ENCODE data around the gene CASKIN1. TPM values are rescaled to one million over a fixed set of nuclear protein-coding genes. Genes with fewer than 3 reads are reported as not detected.
A peak's percentile ranks its signal among the peaks of the same experiment; 100 is the strongest.

CASKIN1 gene
- total RNA-seq, 1 donor from 2014 or later = under 0.01 TPM

- Histone ChIP-seq H3K4me3 (ENCODE audit: low read depth, low read length) (no peak overlapping the region), H3K27me3 (ENCODE audit: control insufficient read depth, insufficient read depth, low read length) (no peaks in the 10 kb centered on the region), H3K36me3 (ENCODE audit: control insufficient read depth, insufficient read depth, low read length) (no peaks in the 10 kb centered on the region)
- no peak for FAIRE-seq
- DNase-seq (ENCODE audit: low read depth) = no peak
- no peak for TF ChIP-seq CTCF (IDR thresholded peaks at IDR 0.05; ENCODE audit: insufficient read depth, low read length, severe bottlenecking)
Measured at GRCh38 chr16:2183671-2184070, 12.7 kb downstream of the CASKIN1 start.

DNA sequence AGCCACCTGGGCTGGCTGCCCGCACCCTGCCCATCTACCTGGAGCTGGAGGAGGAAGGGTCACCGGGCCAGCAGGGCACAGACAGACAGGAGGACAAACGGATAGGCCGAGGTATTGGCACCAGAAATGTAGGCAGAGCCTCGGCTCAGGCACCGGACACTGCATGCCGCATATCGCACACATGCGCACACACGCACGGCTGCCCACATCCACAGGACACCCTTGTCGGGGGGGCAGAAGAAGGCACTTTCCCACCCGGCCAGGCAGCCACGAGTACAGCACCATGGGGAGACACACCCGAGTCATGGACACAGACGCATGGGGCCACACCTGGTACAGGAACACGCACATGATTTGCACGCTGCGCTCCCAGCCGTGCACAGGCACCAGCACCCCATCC lies 14.5 kb downstream of the CASKIN1 start:
- no peaks in the 10 kb centered on the region for H3K27me3 ChIP-seq (ENCODE audit: control insufficient read depth, insufficient read depth, low read length)
- peaks cover 2% of the 10 kb centered on the region for H3K36me3 ChIP-seq (ENCODE audit: control insufficient read depth, insufficient read depth, low read length)
- FAIRE-seq = peak; percentile 86
- no peak for TF ChIP-seq CTCF (IDR thresholded peaks at IDR 0.05; ENCODE audit: insufficient read depth, low read length, severe bottlenecking)
- H3K4me3 ChIP-seq (ENCODE audit: low read depth, low read length) = no peak overlapping the region
- DNase-seq (ENCODE audit: low read depth) = no peak

GRCh38 chr16:2180962-2181923 lies 15.2 kb downstream of the CASKIN1 start:
- FAIRE-seq = no peak
- no peak overlapping the region for H3K4me3 ChIP-seq (ENCODE audit: low read depth, low read length)
- no peaks in the 10 kb centered on the region for H3K27me3 ChIP-seq (ENCODE audit: control insufficient read depth, insufficient read depth, low read length)
- no peak for TF ChIP-seq CTCF (IDR thresholded peaks at IDR 0.05; ENCODE audit: insufficient read depth, low read length, severe bottlenecking)
- no peak for DNase-seq (ENCODE audit: low read depth)
- peaks cover 3% of the 10 kb centered on the region for H3K36me3 ChIP-seq (ENCODE audit: control insufficient read depth, insufficient read depth, low read length)

- Histone ChIP-seq H3K4me3 (ENCODE audit: low read depth, low read length) (no peak overlapping the region), H3K27me3 (ENCODE audit: control insufficient read depth, insufficient read depth, low read length) (no peaks in the 10 kb centered on the region), H3K36me3 (ENCODE audit: control insufficient read depth, insufficient read depth, low read length) (peaks cover 5% of the 10 kb centered on the region)
- DNase-seq (ENCODE audit: low read depth) = no peak
- no peak for TF ChIP-seq CTCF (IDR thresholded peaks at IDR 0.05; ENCODE audit: insufficient read depth, low read length, severe bottlenecking)
- no peak for FAIRE-seq
Measured at GRCh38 chr16:2180461-2180860, 15.9 kb downstream of the CASKIN1 start.

DNA sequence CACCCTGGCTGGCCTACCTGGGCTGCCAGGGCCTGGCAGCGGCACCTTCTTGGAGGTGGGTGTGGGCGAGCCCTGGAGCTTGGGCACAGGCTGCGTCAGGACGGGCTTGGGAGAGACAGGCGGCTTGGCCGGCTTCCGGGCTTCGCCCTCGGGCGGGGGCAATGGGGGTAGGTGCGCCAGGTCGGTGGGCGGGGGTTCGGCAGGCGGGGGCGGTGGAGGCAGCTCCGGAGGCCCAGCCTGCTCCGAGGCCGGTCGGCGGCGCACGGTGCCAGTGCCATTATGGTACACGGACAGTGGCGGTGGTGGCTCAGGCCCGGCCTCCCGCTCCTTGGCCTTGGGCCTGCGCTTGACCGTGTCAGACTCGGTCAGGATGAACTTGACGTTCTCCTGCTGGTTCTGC lies 16.8 kb downstream of the CASKIN1 start:
- Histone ChIP-seq H3K36me3 (ENCODE audit: control insufficient read depth, insufficient read depth, low read length) (peaks cover 8% of the 10 kb centered on the region), H3K27me3 (ENCODE audit: control insufficient read depth, insufficient read depth, low read length) (no peaks in the 10 kb centered on the region), H3K4me3 (ENCODE audit: low read depth, low read length) (no peak overlapping the region)
- no peak for TF ChIP-seq CTCF (IDR thresholded peaks at IDR 0.05; ENCODE audit: insufficient read depth, low read length, severe bottlenecking)
- DNase-seq (ENCODE audit: low read depth) (no peak), FAIRE-seq (no peak)

All from bronchial epithelial cell (primary cell).